ENCODE measurements around the gene USHBP1. TPM values are rescaled to one million over a fixed set of nuclear protein-coding genes. Genes with fewer than 3 reads are reported as not detected.

The USHBP1 gene
- total RNA-seq, 1 experiment from 2014 or later: 0.15 TPM

DNA sequence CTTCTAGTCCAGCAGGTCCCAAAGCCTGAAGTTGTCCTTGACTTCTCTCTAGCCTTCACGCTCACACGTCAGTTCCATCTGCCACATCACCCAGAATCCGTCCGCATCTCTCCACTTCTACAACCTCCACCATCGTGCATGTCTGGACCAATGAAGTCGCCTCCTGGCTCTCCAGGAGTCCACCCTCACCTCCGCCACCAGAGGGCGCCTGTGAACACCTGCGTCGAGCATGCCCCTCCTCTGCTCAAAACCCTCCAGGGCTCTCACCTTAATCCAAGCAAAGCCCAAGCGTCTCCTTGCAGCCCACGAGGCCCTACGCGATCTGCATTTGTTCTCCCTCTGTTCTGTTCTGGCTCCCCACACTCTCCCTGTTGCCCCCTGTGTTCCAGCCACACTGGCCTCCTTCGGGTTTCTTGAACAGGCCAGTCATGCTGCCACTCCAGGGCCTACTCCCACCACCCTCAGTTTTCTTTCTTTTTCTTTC lies 3.7 kb downstream of the USHBP1 start:
- no TSS peak for BruUV-seq (replicated peaks)
- Histone ChIP-seq H3K27ac (ENCODE audit: low read depth, low read length) (no peak overlapping the region), H3K9ac (ENCODE audit: low read length) (peak overlapping the region; percentile 34; the same call in 1 of the 2 replicates), H4K20me1 (ENCODE audit: insufficient read depth) (no peaks in the 10 kb centered on the region), H3K4me1 (ENCODE audit: control insufficient read depth in 1 of 2, insufficient read depth in 2 of 2, low read length in 2 of 2) (peaks cover 0 to 8% of the 10 kb centered on the region in 2 experiments; a peak in 3 of 4 replicates), H3K9me2 (ENCODE audit: insufficient read depth) (no peaks in the 10 kb centered on the region), H3K36me3 (ENCODE audit: control insufficient read depth in 1 of 2, insufficient read depth in 2 of 2, low read length in 2 of 2) (no peaks in the 10 kb centered on the region), H3K4me3 (replicated peaks in 1 of 2; ENCODE audit: low read depth in 1 of 2, low read length in 2 of 2) (no peak overlapping the region), H3K4me2 (ENCODE audit: low read length) (peak overlapping the region; percentile 30), H3K27me3 (ENCODE audit: insufficient read depth, low read length) (no peaks in the 10 kb centered on the region), H3K79me2 (ENCODE audit: insufficient read depth, low read length) (no peaks in the 10 kb centered on the region), H3K9me3 (ENCODE audit: control insufficient read depth in 1 of 2, insufficient read depth in 1 of 2, low read depth in 1 of 2, low read length in 2 of 2) (no peaks in the 10 kb centered on the region), H2AFZ (ENCODE audit: low read depth, low read length, poor library complexity, severe bottlenecking) (peak overlapping the region; percentile 95)
- ATAC-seq: peak; percentile 100
- TF ChIP-seq ATF3 (IDR thresholded peaks at IDR 0.05) (no peak), SRF (IDR thresholded peaks at IDR 0.05; ENCODE audit: low read depth) (no peak), YY1 (IDR thresholded peaks at IDR 0.05; ENCODE audit: extremely low read depth, insufficient replicate concordance, low read depth, low read length) (peak; percentile 44), POLR2AphosphoS5 (IDR thresholded peaks at IDR 0.05; ENCODE audit: low read depth, low read length) (peak; percentile 30; the same call in 1 of the 2 replicates), POLR2A (IDR thresholded peaks at IDR 0.05; ENCODE audit: borderline replicate concordance, extremely low read depth, insufficient read depth, insufficient read length) (peak; percentile 53), RAD21 (IDR thresholded peaks at IDR 0.05; ENCODE audit: low read depth) (peak; percentile 74), CBX3 (IDR thresholded peaks at IDR 0.05; ENCODE audit: low read depth) (0 out of 2 replicates have a peak, but pooled peaks have one; percentile 45), CTCF (IDR thresholded peaks at IDR 0.05 in 2 of 3, conservative IDR thresholded peaks at IDR 0.05 in 1 of 3; ENCODE audit: borderline replicate concordance in 1 of 3, insufficient read depth in 1 of 3, low read depth in 2 of 3, low read length in 2 of 3) (peak; percentile 79 to 94 (median 93)), TCF7L2 (IDR thresholded peaks at IDR 0.05; ENCODE audit: borderline replicate concordance, extremely low read depth, insufficient read depth, insufficient read length) (no peak), MAX (IDR thresholded peaks at IDR 0.05) (peak; percentile 83)
- ChIA-PET CTCF (interaction anchor here (0.8 to 1.9 kb wide), 5 partner anchors 11 to 48 kb away, joined by 3 to 8 read pairs (median 7); partner anchors contain the start of genes DDA1 and MRPL34), POLR2A (interaction anchor here (0.6 to 1.3 kb wide), 3 partner anchors 25 to 48 kb away, joined by 3 to 4 read pairs (median 3); partner anchors contain the start of gene DDA1), RAD21 (ENCODE audit: low non-redundant PET in 1 of 2, low total read pairs in 2 of 2, uncharacterized antibody in 2 of 2, unreplicated experiment in 2 of 2) (interaction anchor here in 1 of 2 experiments (1.1 kb wide), 1 partner anchor 12 kb away, joined by 3 read pairs; no protein-coding TSS in a partner anchor)
- peak; percentile 81 for DNase-seq (ENCODE audit: low read depth, low spot score)
- intact Hi-C loops (cut with micrococcal nuclease): no loop called here

All from HCT116 (cell line).